Inflammatory macrophage (primary cell): Measurements from ENCODE around the gene KREMEN2.

Experiments
- DNase-seq, 2 donors: peaks; one replicate each; pipeline ENCODE4 v3.0.0-alpha.2; 2020 to 2022

Gene KREMEN2

GRCh38 chr16:2979669-2980226, 15.7 kb downstream of the KREMEN2 start:
- DNase-seq: peak; percentile 59 to 79

GRCh38 chr16:2980227-2981176, 16.4 kb downstream of the KREMEN2 start, which contains the start of gene PKMYT1:
Gene PKMYT1 (minus strand): TSS chr16:2980446. CDS start chr16:2979657, 789 bp downstream.
- peak; percentile 93 to 95 for DNase-seq

- DNase-seq: no peak
Observed at GRCh38 chr16:2981177-2981898, 17.3 kb downstream of the KREMEN2 start.

GRCh38 chr16:2981899-2982250, 17.8 kb downstream of the KREMEN2 start:
- DNase-seq: no peak

GRCh38 chr16:2982402-2982801, 18.3 kb downstream of the KREMEN2 start:
- DNase-seq: no peak

- peak; percentile 74 to 78 for DNase-seq
Observed at GRCh38 chr16:2983706-2984136, 19.6 kb downstream of the KREMEN2 start.

- no peak for DNase-seq
Observed at GRCh38 chr16:2985462-2985861, 21.4 kb downstream of the KREMEN2 start.

GRCh38 chr16:2985893-2986355, 21.8 kb downstream of the KREMEN2 start:
- DNase-seq: no peak

- DNase-seq: no peak
Observed at GRCh38 chr16:2986623-2987188, 22.6 kb downstream of the KREMEN2 start.

GRCh38 chr16:2987286-2987685, 23.2 kb downstream of the KREMEN2 start:
- DNase-seq: no peak

GRCh38 chr16:2987833-2988232, 23.8 kb downstream of the KREMEN2 start:
- no peak for DNase-seq

GRCh38 chr16:2988590-2989099, 24.6 kb downstream of the KREMEN2 start:
- no peak for DNase-seq

GRCh38 chr16:2990891-2991290, 26.8 kb downstream of the KREMEN2 start:
- DNase-seq: no peak

- no peak for DNase-seq
Observed at GRCh38 chr16:2991566-2992261, 27.6 kb downstream of the KREMEN2 start.

- no peak for DNase-seq
Observed at GRCh38 chr16:2992383-2993081, 28.5 kb downstream of the KREMEN2 start.

GRCh38 chr16:2996298-2996697, 32.2 kb downstream of the KREMEN2 start:
- no peak for DNase-seq

GRCh38 chr16:2999929-3000328, 35.9 kb downstream of the KREMEN2 start:
- no peak for DNase-seq

GRCh38 chr16:3000540-3000939, 36.5 kb downstream of the KREMEN2 start:
- DNase-seq: no peak

- DNase-seq: no peak
Observed at GRCh38 chr16:3001316-3001715, 37.2 kb downstream of the KREMEN2 start.

- peak; percentile 99 to 100 for DNase-seq
Observed at GRCh38 chr16:3003582-3004270, 39.7 kb downstream of the KREMEN2 start.

- DNase-seq: peak in 1 of 2 donors; percentile 42
Observed at GRCh38 chr16:3004319-3004718, 40.2 kb downstream of the KREMEN2 start.
